Stimulated activated naive B cell treated with anti-CD40 and anti-IgM and Interleukin-4, amounts not matched to agents 10 μg/mL and 1 μg/mL and 100 μg/mL, for 72 hours (primary cell): ENCODE data around the gene HEXB.

ENCODE experiments used
- ATAC-seq, 2 donors: fragments of 150-1000 bp; cut with Tn5 transposase; replicated peaks; 2 replicates each; pipeline ENCODE4 v1.10.0; 2021; ENCODE audit warnings: moderate library complexity in 1 of 2
- DNase-seq: peaks from one replicate; pipeline ENCODE4 v3.0.0; 2021
- H3K27ac Mint-ChIP-seq: one replicate; pipeline ENCODE4 v1.8.0; 2022; ENCODE audit warnings: mild to moderate bottlenecking, mixed read lengths
- H3K27me3 Mint-ChIP-seq, 2 donors: one replicate each; pipeline ENCODE4 v1.8.0; 2022; ENCODE audit warnings: mixed read lengths in 2 of 2
- H3K36me3 Mint-ChIP-seq, 2 donors: one replicate each; pipeline ENCODE4 v1.8.0; 2022; ENCODE audit warnings: mixed read lengths in 2 of 2, mild to moderate bottlenecking in 1 of 2
- H3K4me1 Mint-ChIP-seq, 2 donors: one replicate each; pipeline ENCODE4 v1.8.0; 2022; ENCODE audit warnings: mixed read lengths in 2 of 2, mild to moderate bottlenecking in 1 of 2
- H3K4me3 Mint-ChIP-seq, 2 donors: one replicate each; pipeline ENCODE4 v1.8.0; 2022; ENCODE audit warnings: mild to moderate bottlenecking in 2 of 2, mixed read lengths in 2 of 2, moderate library complexity in 1 of 2
- H3K9me3 Mint-ChIP-seq, 2 donors: one replicate each; pipeline ENCODE4 v1.8.0; 2022; ENCODE audit warnings: mixed read lengths in 2 of 2, mild to moderate bottlenecking in 1 of 2

The HEXB gene

GRCh38 chr5:74684900-74685851 is at the start of gene HEXB:
TSS of gene HEXB (plus strand) at chr5:74685233. CDS start at chr5:74685261, 28 bp downstream.
- no peaks in the 10 kb centered on the region for H3K27me3 Mint-ChIP-seq
- DNase-seq (peak; percentile 77), ATAC-seq (peak; percentile 82 to 83)
- peak within 1 kb of the TSS; percentile 83 for H3K27ac Mint-ChIP-seq
- peaks cover 5 to 7% of the 10 kb centered on the region in 2 donors for H3K36me3 Mint-ChIP-seq
- no peaks in the 10 kb centered on the region for H3K9me3 Mint-ChIP-seq
- H3K4me3 Mint-ChIP-seq, result peak within 1 kb of the TSS; percentile 78 to 88
- peaks cover 13 to 26% of the 10 kb centered on the region in 2 donors for H3K4me1 Mint-ChIP-seq

- Mint-ChIP-seq H3K9me3 (no peaks in the 10 kb centered on the region), H3K4me3 (no peak overlapping the region), H3K27ac (no peak overlapping the region), H3K27me3 (peaks cover 6 to 14% of the 10 kb centered on the region in 2 donors), H3K36me3 (peaks cover 4 to 11% of the 10 kb centered on the region in 2 donors), H3K4me1 (peaks cover 38 to 46% of the 10 kb centered on the region in 2 donors)
- DNase-seq (no peak), ATAC-seq (no peak)
Measured at GRCh38 chr5:74636149-74636548, 48.9 kb upstream of the HEXB start.

- ATAC-seq, result no peak
- peaks cover 10 to 18% of the 10 kb centered on the region in 2 donors for H3K27me3 Mint-ChIP-seq
Measured at GRCh38 chr5:74636552-74636951, 48.5 kb upstream of the HEXB start.

GRCh38 chr5:74638544-74638969 is 46.5 kb upstream of the HEXB start:
- Mint-ChIP-seq H3K27me3 (peaks cover 11 to 20% of the 10 kb centered on the region in 2 donors), H3K36me3 (peaks cover 2 to 8% of the 10 kb centered on the region in 2 donors), H3K9me3 (no peaks in the 10 kb centered on the region), H3K4me3 (peak overlapping the region; percentile 90 to 92), H3K27ac (peak overlapping the region; percentile 56), H3K4me1 (peaks cover 36 to 39% of the 10 kb centered on the region in 2 donors)
- ATAC-seq (no peak), DNase-seq (no peak)

More at GRCh38 chr5:74636552-74636951, 48.5 kb upstream of the HEXB start:
- Mint-ChIP-seq H3K9me3 (no peaks in the 10 kb centered on the region), H3K27ac (no peak overlapping the region), H3K4me1 (peaks cover 39 to 46% of the 10 kb centered on the region in 2 donors), H3K36me3 (peaks cover 4 to 11% of the 10 kb centered on the region in 2 donors), H3K4me3 (no peak overlapping the region)
- DNase-seq, result no peak

GRCh38 chr5:74638970-74639806 is 45.8 kb upstream of the HEXB start:
- peak overlapping the region; percentile 90 to 92 for H3K4me3 Mint-ChIP-seq
- H3K36me3 Mint-ChIP-seq, result peaks cover 2 to 8% of the 10 kb centered on the region in 2 donors
- H3K27me3 Mint-ChIP-seq, result peaks cover 16 to 20% of the 10 kb centered on the region in 2 donors
- DNase-seq (peak; percentile 31), ATAC-seq (peak; percentile 70 to 73)
- H3K4me1 Mint-ChIP-seq, result peaks cover 35 to 39% of the 10 kb centered on the region in 2 donors
- H3K9me3 Mint-ChIP-seq, result no peaks in the 10 kb centered on the region
- peak overlapping the region; percentile 93 for H3K27ac Mint-ChIP-seq

- Mint-ChIP-seq H3K4me1 (peaks cover 35 to 39% of the 10 kb centered on the region in 2 donors), H3K27ac (peak overlapping the region; percentile 93), H3K4me3 (peak overlapping the region; percentile 90 to 92), H3K27me3 (peaks cover 17 to 20% of the 10 kb centered on the region in 2 donors), H3K9me3 (no peaks in the 10 kb centered on the region), H3K36me3 (peaks cover 2 to 8% of the 10 kb centered on the region in 2 donors)
- DNase-seq, result peak; percentile 37
- peak; percentile 45 to 53 for ATAC-seq
Measured at GRCh38 chr5:74639807-74640449, 45.1 kb upstream of the HEXB start.

GRCh38 chr5:74640450-74640953 is 44.5 kb upstream of the HEXB start, which contains the start of gene ENC1:
TSS of gene ENC1 (minus strand) at chr5:74640728. CDS start at chr5:74636485, 4,243 bp downstream.
- ATAC-seq (peak; percentile 79 to 81), DNase-seq (peak; percentile 68)
- H3K4me3 Mint-ChIP-seq, result peak within 1 kb of the TSS; percentile 90 to 92
- H3K9me3 Mint-ChIP-seq, result no peaks in the 10 kb centered on the region
- peaks cover 2 to 7% of the 10 kb centered on the region in 2 donors for H3K36me3 Mint-ChIP-seq
- peak within 1 kb of the TSS; percentile 93 for H3K27ac Mint-ChIP-seq
- peaks cover 35 to 39% of the 10 kb centered on the region in 2 donors for H3K4me1 Mint-ChIP-seq
- H3K27me3 Mint-ChIP-seq, result peaks cover 17 to 20% of the 10 kb centered on the region in 2 donors

- H3K4me3 Mint-ChIP-seq, result peak overlapping the region; percentile 90 to 92
- DNase-seq (peak; percentile 29), ATAC-seq (peak; percentile 27 to 28)
- H3K36me3 Mint-ChIP-seq, result peaks cover under 1% of the 10 kb centered on the region in 2 donors
- H3K27ac Mint-ChIP-seq, result peak overlapping the region; percentile 93
- H3K9me3 Mint-ChIP-seq, result no peaks in the 10 kb centered on the region
- peaks cover 17 to 20% of the 10 kb centered on the region in 2 donors for H3K27me3 Mint-ChIP-seq
- H3K4me1 Mint-ChIP-seq, result peaks cover 35 to 39% of the 10 kb centered on the region in 2 donors
Measured at GRCh38 chr5:74640954-74641734, 43.9 kb upstream of the HEXB start.

GRCh38 chr5:74641735-74642542 is 43.1 kb upstream of the HEXB start:
- DNase-seq (peak; percentile 17), ATAC-seq (no peak)
- Mint-ChIP-seq H3K27ac (no peak overlapping the region), H3K9me3 (no peaks in the 10 kb centered on the region), H3K36me3 (no peaks in the 10 kb centered on the region), H3K4me1 (peaks cover 35 to 39% of the 10 kb centered on the region in 2 donors), H3K27me3 (peaks cover 17 to 20% of the 10 kb centered on the region in 2 donors), H3K4me3 (peak overlapping the region; percentile 90 to 92)

GRCh38 chr5:74642543-74642863 is 42.5 kb upstream of the HEXB start:
- no peaks in the 10 kb centered on the region for H3K9me3 Mint-ChIP-seq
- no peak overlapping the region for H3K27ac Mint-ChIP-seq
- no peak for ATAC-seq
- H3K36me3 Mint-ChIP-seq, result no peaks in the 10 kb centered on the region
- H3K4me1 Mint-ChIP-seq, result peaks cover 35 to 39% of the 10 kb centered on the region in 2 donors
- peaks cover 17 to 20% of the 10 kb centered on the region in 2 donors for H3K27me3 Mint-ChIP-seq
- H3K4me3 Mint-ChIP-seq, result no peak overlapping the region
- no peak for DNase-seq

- DNase-seq, result no peak
- no peaks in the 10 kb centered on the region for H3K9me3 Mint-ChIP-seq
- H3K36me3 Mint-ChIP-seq, result no peaks in the 10 kb centered on the region
- no peak for ATAC-seq
- peaks cover 17 to 20% of the 10 kb centered on the region in 2 donors for H3K27me3 Mint-ChIP-seq
- H3K4me3 Mint-ChIP-seq, result no peak overlapping the region
- H3K27ac Mint-ChIP-seq, result no peak overlapping the region
- peaks cover 34 to 38% of the 10 kb centered on the region in 2 donors for H3K4me1 Mint-ChIP-seq
Measured at GRCh38 chr5:74643111-74643562, 41.9 kb upstream of the HEXB start.

- DNase-seq, result no peak
- Mint-ChIP-seq H3K4me1 (peaks cover 0 to 2% of the 10 kb centered on the region in 2 donors), H3K27me3 (peaks cover 5 to 10% of the 10 kb centered on the region in 2 donors), H3K9me3 (no peaks in the 10 kb centered on the region), H3K36me3 (no peaks in the 10 kb centered on the region), H3K27ac (no peak overlapping the region), H3K4me3 (no peak overlapping the region)
- ATAC-seq, result no peak
Measured at GRCh38 chr5:74647096-74647495, 37.9 kb upstream of the HEXB start.
